Choroid plexus epithelial cell (primary cell): Measurements from ENCODE around the gene TMEM258.

ENCODE experiments used
- DNase-seq: peaks from one replicate; pipeline ENCODE4 v3.0.0-alpha.2; 2010; ENCODE audit warnings: low read depth
- H3K4me3 ChIP-seq: 2 replicates; pipeline ENCODE4 v1.5.1; 2011; ENCODE audit warnings: low read depth, mild to moderate bottlenecking, control low read depth, low read length, moderate library complexity
- CTCF ChIP-seq: conservative IDR thresholded peaks from 2 replicates; pipeline ENCODE4 v1.5.1; 2011; ENCODE audit warnings: low read depth, mild to moderate bottlenecking, control low read depth, inconsistent platforms, low read length, moderate library complexity

Gene TMEM258

DNA sequence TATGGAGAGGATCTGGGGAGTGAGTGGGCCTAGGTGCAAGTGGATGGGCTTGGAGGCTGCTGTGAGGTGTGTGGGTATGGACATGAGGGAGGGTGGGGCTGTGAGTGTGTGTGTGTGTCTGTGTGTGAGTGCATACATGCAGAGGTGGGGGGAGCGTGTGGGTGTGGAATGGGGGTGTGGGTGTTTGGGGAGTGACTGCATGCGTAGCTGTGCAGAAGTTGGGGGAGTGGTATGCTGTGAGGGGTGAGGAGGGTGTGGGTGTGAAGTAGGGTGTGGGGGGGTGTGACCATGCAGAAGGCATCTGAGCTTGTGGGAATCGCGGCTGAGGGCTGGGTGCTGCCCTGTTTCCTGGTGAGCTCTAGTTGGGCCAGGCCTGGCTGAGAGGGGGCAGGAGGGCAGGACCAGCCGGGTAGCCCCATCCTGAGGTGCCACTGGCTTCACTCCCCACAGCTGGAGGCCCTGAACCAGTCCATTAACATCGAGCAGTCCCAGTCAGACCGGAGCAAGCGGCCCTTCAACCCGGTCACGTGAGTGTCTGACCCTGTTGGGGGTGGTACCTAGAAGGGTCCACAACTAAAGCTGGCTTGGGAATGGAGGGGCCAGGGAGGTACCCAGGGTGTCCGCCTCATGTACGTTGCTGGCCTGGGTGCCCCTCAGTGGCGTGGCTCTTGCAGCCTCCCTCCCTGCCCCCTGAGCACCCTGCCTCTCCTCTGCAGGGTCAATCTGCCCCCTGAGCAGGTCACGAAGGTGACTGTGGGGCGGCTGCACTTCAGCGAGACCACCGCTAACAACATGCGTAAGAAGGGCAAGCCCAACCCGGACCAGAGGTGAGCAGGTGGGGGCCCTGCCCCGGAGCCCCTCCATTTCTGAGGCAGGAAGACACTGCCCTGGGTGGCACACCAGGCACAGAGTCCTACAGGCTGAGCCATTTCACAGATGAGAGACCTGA, 16.5 kb downstream of the TMEM258 start:
- no peak for DNase-seq
- no peak overlapping the region for H3K4me3 ChIP-seq
- TF ChIP-seq CTCF, result no peak

- no peak for TF ChIP-seq CTCF
- no peak for DNase-seq
- H3K4me3 ChIP-seq, result no peak overlapping the region
These were observed 17.3 kb downstream of the TMEM258 start for GRCh38 chr11:61775106-61775505.

- TF ChIP-seq CTCF, result no peak
- no peak for DNase-seq
- no peak overlapping the region for H3K4me3 ChIP-seq
These were observed 18.0 kb downstream of the TMEM258 start for GRCh38 chr11:61774411-61774810.

- DNase-seq, result no peak
- no peak for TF ChIP-seq CTCF
These were observed 18.6 kb downstream of the TMEM258 start for GRCh38 chr11:61773809-61774208.

DNA sequence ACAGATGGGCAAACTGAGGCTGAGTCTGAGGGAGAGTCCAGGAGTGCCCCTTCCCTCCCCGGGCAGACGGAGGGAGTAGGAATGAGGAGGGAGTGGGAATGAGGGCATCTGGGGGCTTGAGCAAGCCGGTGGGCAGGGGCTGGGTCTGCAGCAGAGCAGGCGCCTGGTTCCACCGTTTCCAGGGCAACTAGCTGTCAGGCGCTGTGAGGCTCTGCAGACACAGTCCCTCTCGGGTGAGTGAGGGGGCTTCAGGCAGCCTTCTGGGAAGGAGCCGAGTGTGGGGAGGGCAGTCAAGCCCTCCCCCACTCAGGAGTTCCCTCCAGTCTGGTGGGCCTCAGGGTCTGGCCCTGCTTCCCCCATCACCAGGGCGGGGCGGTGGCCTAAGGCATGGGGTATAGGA, 19.0 kb downstream of the TMEM258 start:
- no peak for DNase-seq
- TF ChIP-seq CTCF, result no peak

More at GRCh38 chr11:61773809-61774208, 18.6 kb downstream of the TMEM258 start:
- H3K4me3 ChIP-seq, result no peak overlapping the region

GRCh38 chr11:61771985-61772455, 20.4 kb downstream of the TMEM258 start:
- no peak overlapping the region for H3K4me3 ChIP-seq
- DNase-seq, result no peak
- no peak for TF ChIP-seq CTCF

More for the DNA sequence above, 19.0 kb downstream of the TMEM258 start:
- no peak overlapping the region for H3K4me3 ChIP-seq
